SK-N-SH (cell line): ENCODE data around the gene MAGI2. TPM values are rescaled to one million over a fixed set of nuclear protein-coding genes. Genes with fewer than 3 reads are reported as not detected.

Experiments
- CTCF ChIA-PET: fragments of 300-600, 350-600 bp; formaldehyde crosslinking; extraction: SDS; loops from one replicate; lab custom pipeline; 2021; lab: Yijun Ruan, JAX
- POLR2A ChIA-PET: fragments of 350-600 bp; sonication (Branson Sonifier 250); formaldehyde crosslinking; extraction: SDS; loops from one replicate; lab custom pipeline; 2020; ENCODE audit warnings: antibody characterized with exemption, inconsistent platforms; lab: Yijun Ruan, JAX
- DNase-seq: peaks from one replicate; pipeline ENCODE4 v3.0.0; 2012
- H2AFZ ChIP-seq: fragments of 200-600 bp; sonication (generic); 2 replicates; pipeline ENCODE4 v1.8.1; 2016; ENCODE audit warnings: antibody characterized with exemption, mild to moderate bottlenecking, low read depth
- H3F3A ChIP-seq: fragments of 200-600 bp; sonication (generic); replicated peaks from 2 replicates; pipeline ENCODE3; 2016; ENCODE audit warnings: antibody characterized with exemption, mild to moderate bottlenecking; ENCODE audit not compliant: insufficient read depth
- H3K27ac ChIP-seq, 2 experiments: fragments of 200-500 bp in 1 of 2; fragments of 200-600 bp in 1 of 2; sonication (Bioruptor generic) in 1 of 2; sonication (generic), shearing (Covaris generic) in 1 of 2; 2 replicates each; pipeline versions ENCODE4 v1.5.1 to v1.6.1; 2014 to 2016; ENCODE audit warnings: low read depth in 2 of 2, inconsistent platforms in 1 of 2, low read length in 1 of 2, mild to moderate bottlenecking in 1 of 2, mixed read lengths in 1 of 2
- H3K27me3 ChIP-seq: fragments of 200-600 bp; sonication (generic), shearing (Covaris generic); 2 replicates; pipeline ENCODE4 v1.6.1; 2016; ENCODE audit warnings: mixed run types; ENCODE audit not compliant: insufficient read depth
- H3K36me3 ChIP-seq, 2 experiments: fragments of 200-500 bp in 1 of 2; fragments of 200-600 bp in 1 of 2; sonication (Bioruptor generic) in 1 of 2; sonication (generic) in 1 of 2; replicated peaks in 1 of 2; 2 replicates each; pipeline versions ENCODE3 to v1.5.1; 2014 to 2016; ENCODE audit warnings: low read length in 1 of 2, mild to moderate bottlenecking in 1 of 2; ENCODE audit not compliant: insufficient read depth in 2 of 2, control insufficient read depth in 1 of 2
- H3K4me1 ChIP-seq, 2 experiments: fragments of 200-500 bp in 1 of 2; fragments of 200-600 bp in 1 of 2; sonication (Bioruptor generic) in 1 of 2; sonication (generic), shearing (Covaris generic) in 1 of 2; 2 replicates each; pipeline versions ENCODE4 v1.5.1 to v1.6.1; 2014 to 2016; ENCODE audit warnings: low read depth in 1 of 2, low read length in 1 of 2, mixed run types in 1 of 2; ENCODE audit not compliant: insufficient read depth in 2 of 2, control insufficient read depth in 1 of 2
- H3K4me2 ChIP-seq: fragments of 200-600 bp; sonication (generic), shearing (Covaris generic); 2 replicates; pipeline ENCODE4 v1.6.1; 2017; ENCODE audit warnings: mixed run types
- H3K4me3 ChIP-seq, 2 experiments: fragments of 200-500 bp in 1 of 2; fragments of 200-600 bp in 1 of 2; sonication (Bioruptor generic) in 1 of 2; sonication (generic), shearing (Covaris generic) in 1 of 2; 2 replicates each; pipeline versions ENCODE4 v1.5.1 to v1.8.1; 2014 to 2016; ENCODE audit warnings: low read depth in 2 of 2, inconsistent platforms in 1 of 2, low read length in 1 of 2, mild to moderate bottlenecking in 1 of 2, mixed read lengths in 1 of 2, moderate library complexity in 1 of 2
- H3K79me2 ChIP-seq: fragments of 200-600 bp; sonication (generic); 2 replicates; pipeline ENCODE4 v1.8.1; 2017; ENCODE audit warnings: mild to moderate bottlenecking; ENCODE audit not compliant: insufficient read depth
- H3K9ac ChIP-seq: fragments of 200-600 bp; sonication (generic); 2 replicates; pipeline ENCODE4 v1.6.1; 2017; ENCODE audit warnings: mixed run types
- H3K9me2 ChIP-seq: fragments of 200-600 bp; sonication (generic); 2 replicates; pipeline ENCODE4 v1.6.1; 2017; ENCODE audit warnings: mixed run types
- H3K9me3 ChIP-seq: fragments of 200-600 bp; sonication (generic); 2 replicates; pipeline ENCODE4 v1.6.1; 2017; ENCODE audit warnings: mixed run types, mild to moderate bottlenecking, moderate library complexity
- H4K20me1 ChIP-seq: fragments of 200-600 bp; sonication (generic); 2 replicates; pipeline ENCODE4 v1.6.1; 2017; ENCODE audit warnings: mild to moderate bottlenecking, mixed run types; ENCODE audit not compliant: insufficient read depth
- ELF1 ChIP-seq: IDR thresholded peaks from 2 replicates; pipeline ENCODE4 v1.4.0; 2012
- EP300 ChIP-seq, 2 experiments: IDR thresholded peaks; 2 replicates each; pipeline versions ENCODE4 v1.4.0 to v1.6.1; 2012; ENCODE audit warnings: borderline replicate concordance in 1 of 2, low read depth in 1 of 2, low read length in 1 of 2
- FOSL2 ChIP-seq: IDR thresholded peaks from 2 replicates; pipeline ENCODE4 v1.4.0; 2012; ENCODE audit warnings: low read depth, mild to moderate bottlenecking, moderate library complexity, borderline replicate concordance
- IRF3 ChIP-seq: fragments of 150-350 bp; IDR thresholded peaks from 2 replicates; pipeline ENCODE4 v1.6.1; 2016; ENCODE audit warnings: mild to moderate bottlenecking, low read depth, low read length
- JUND ChIP-seq: IDR thresholded peaks from 2 replicates; pipeline ENCODE4 v1.4.0; 2012
- NFIC ChIP-seq: IDR thresholded peaks from 2 replicates; pipeline ENCODE4 v1.4.0; 2012; ENCODE audit warnings: borderline replicate concordance
- RCOR1 ChIP-seq: fragments of 150-350 bp; IDR thresholded peaks from 2 replicates; pipeline ENCODE4 v1.6.1; 2017; ENCODE audit warnings: antibody characterized with exemption, low read length
- RFX5 ChIP-seq: IDR thresholded peaks from 2 replicates; pipeline ENCODE4 v1.6.1; 2012; ENCODE audit warnings: mild to moderate bottlenecking, improper control_type of control experiment, low read length
- SIN3A ChIP-seq: IDR thresholded peaks from 2 replicates; pipeline ENCODE4 v1.6.1; 2012; ENCODE audit warnings: low read depth, mild to moderate bottlenecking, low read length, moderate library complexity, borderline replicate concordance
- TCF12 ChIP-seq: IDR thresholded peaks from 2 replicates; pipeline ENCODE4 v1.4.0; 2012
- USF1 ChIP-seq: IDR thresholded peaks from 2 replicates; pipeline ENCODE4 v1.4.0; 2012; ENCODE audit warnings: low read depth, borderline replicate concordance
- ZBTB33 ChIP-seq: IDR thresholded peaks from 2 replicates; pipeline ENCODE4 v1.4.0; 2012; ENCODE audit warnings: low read depth, borderline replicate concordance
- WGBS: methylation state at CpG from one replicate; pipeline ENCODE4 v1.1.6; 2017; ENCODE audit warnings: low lambda C conversion rate; 5-methylcytosine and 5-hydroxymethylcytosine counted together
- polyA plus RNA-seq, 3 experiments: library from polyadenylated mRNA; depleted of rRNA; stranded (reverse); fragments of >200 nt; gene quantifications; 2 replicates each; pipeline ENCODE4 v1.2.3, GENCODE V29; 2012
- TF ChIP-seq, protein P1 (sequence below): fragments of 200-600 bp; sonication (generic); IDR thresholded peaks from 2 replicates; pipeline ENCODE4 v1.6.1; 2017; ENCODE audit warnings: antibody characterized with exemption, mild to moderate bottlenecking, moderate library complexity
- TF ChIP-seq, protein P2 (sequence below): IDR thresholded peaks from 2 replicates; pipeline ENCODE4 v1.6.1; 2012; ENCODE audit warnings: mild to moderate bottlenecking, low read depth, low read length, moderate library complexity

Gene MAGI2
- polyA plus RNA-seq, 1 of the 3 experiments (the other 2 are of a cell fraction): 1.1 TPM

GRCh38 chr7:77993838-77994237 lies 1459.6 kb downstream of the MAGI2 start:
- CTCF ChIA-PET: interaction anchor here (1.3 to 1.5 kb wide), 3 partner anchors 11 to 26 kb away, joined by 3 to 10 read pairs (median 5); no protein-coding TSS in a partner anchor
- H2AFZ ChIP-seq: no peak overlapping the region
- POLR2A ChIA-PET: no interaction called here
- DNase-seq: no peak
- no peak overlapping the region for H3K4me3 ChIP-seq
- no peak overlapping the region for H3K4me2 ChIP-seq
- H3K27ac ChIP-seq: no peak overlapping the region
- WGBS: 93% methylated on average over 3 of the region's 3 CpGs
- H3K79me2 ChIP-seq: no peaks in the 10 kb centered on the region
- no peaks in the 10 kb centered on the region for H3K36me3 ChIP-seq
- H3K27me3 ChIP-seq: no peaks in the 10 kb centered on the region
- no peaks in the 10 kb centered on the region for H4K20me1 ChIP-seq
- TF ChIP-seq TCF12 (no peak), USF1 (no peak), ZBTB33 (no peak), IRF3 (no peak), RCOR1 (no peak), NFIC (no peak), SIN3A (no peak), RFX5 (no peak), ELF1 (no peak), EP300 (IDR thresholded peaks at IDR 0.05; ENCODE audit: borderline replicate concordance in 1 of 2, low read depth in 1 of 2, low read length in 1 of 2) (no peak), JUND (no peak), FOSL2 (no peak)
- TF ChIP-seq, protein P1, sequence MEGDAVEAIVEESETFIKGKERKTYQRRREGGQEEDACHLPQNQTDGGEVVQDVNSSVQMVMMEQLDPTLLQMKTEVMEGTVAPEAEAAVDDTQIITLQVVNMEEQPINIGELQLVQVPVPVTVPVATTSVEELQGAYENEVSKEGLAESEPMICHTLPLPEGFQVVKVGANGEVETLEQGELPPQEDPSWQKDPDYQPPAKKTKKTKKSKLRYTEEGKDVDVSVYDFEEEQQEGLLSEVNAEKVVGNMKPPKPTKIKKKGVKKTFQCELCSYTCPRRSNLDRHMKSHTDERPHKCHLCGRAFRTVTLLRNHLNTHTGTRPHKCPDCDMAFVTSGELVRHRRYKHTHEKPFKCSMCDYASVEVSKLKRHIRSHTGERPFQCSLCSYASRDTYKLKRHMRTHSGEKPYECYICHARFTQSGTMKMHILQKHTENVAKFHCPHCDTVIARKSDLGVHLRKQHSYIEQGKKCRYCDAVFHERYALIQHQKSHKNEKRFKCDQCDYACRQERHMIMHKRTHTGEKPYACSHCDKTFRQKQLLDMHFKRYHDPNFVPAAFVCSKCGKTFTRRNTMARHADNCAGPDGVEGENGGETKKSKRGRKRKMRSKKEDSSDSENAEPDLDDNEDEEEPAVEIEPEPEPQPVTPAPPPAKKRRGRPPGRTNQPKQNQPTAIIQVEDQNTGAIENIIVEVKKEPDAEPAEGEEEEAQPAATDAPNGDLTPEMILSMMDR: no peak
- TF ChIP-seq, protein P2, sequence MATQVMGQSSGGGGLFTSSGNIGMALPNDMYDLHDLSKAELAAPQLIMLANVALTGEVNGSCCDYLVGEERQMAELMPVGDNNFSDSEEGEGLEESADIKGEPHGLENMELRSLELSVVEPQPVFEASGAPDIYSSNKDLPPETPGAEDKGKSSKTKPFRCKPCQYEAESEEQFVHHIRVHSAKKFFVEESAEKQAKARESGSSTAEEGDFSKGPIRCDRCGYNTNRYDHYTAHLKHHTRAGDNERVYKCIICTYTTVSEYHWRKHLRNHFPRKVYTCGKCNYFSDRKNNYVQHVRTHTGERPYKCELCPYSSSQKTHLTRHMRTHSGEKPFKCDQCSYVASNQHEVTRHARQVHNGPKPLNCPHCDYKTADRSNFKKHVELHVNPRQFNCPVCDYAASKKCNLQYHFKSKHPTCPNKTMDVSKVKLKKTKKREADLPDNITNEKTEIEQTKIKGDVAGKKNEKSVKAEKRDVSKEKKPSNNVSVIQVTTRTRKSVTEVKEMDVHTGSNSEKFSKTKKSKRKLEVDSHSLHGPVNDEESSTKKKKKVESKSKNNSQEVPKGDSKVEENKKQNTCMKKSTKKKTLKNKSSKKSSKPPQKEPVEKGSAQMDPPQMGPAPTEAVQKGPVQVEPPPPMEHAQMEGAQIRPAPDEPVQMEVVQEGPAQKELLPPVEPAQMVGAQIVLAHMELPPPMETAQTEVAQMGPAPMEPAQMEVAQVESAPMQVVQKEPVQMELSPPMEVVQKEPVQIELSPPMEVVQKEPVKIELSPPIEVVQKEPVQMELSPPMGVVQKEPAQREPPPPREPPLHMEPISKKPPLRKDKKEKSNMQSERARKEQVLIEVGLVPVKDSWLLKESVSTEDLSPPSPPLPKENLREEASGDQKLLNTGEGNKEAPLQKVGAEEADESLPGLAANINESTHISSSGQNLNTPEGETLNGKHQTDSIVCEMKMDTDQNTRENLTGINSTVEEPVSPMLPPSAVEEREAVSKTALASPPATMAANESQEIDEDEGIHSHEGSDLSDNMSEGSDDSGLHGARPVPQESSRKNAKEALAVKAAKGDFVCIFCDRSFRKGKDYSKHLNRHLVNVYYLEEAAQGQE: no peak
- H3K9ac ChIP-seq: no peak overlapping the region
- H3K9me2 ChIP-seq: no peaks in the 10 kb centered on the region
- H3K9me3 ChIP-seq: no peaks in the 10 kb centered on the region
- H3K4me1 ChIP-seq: no peaks in the 10 kb centered on the region
- no peaks in the 10 kb centered on the region for H3F3A ChIP-seq
